Fibroblast of skin of back (primary cell): ENCODE results near the gene RETSAT.
A peak's percentile ranks its signal among the peaks of the same experiment; 100 is the strongest.
"Not testable (repeated sequence)": the region's sequence is repeated elsewhere in the genome, so short reads cannot be mapped to it uniquely, and the experiment has no call there.

Source experiments
- DNase-seq: peaks from one replicate; pipeline ENCODE4 v3.0.0-alpha.2; 2013

The RETSAT gene

DNA sequence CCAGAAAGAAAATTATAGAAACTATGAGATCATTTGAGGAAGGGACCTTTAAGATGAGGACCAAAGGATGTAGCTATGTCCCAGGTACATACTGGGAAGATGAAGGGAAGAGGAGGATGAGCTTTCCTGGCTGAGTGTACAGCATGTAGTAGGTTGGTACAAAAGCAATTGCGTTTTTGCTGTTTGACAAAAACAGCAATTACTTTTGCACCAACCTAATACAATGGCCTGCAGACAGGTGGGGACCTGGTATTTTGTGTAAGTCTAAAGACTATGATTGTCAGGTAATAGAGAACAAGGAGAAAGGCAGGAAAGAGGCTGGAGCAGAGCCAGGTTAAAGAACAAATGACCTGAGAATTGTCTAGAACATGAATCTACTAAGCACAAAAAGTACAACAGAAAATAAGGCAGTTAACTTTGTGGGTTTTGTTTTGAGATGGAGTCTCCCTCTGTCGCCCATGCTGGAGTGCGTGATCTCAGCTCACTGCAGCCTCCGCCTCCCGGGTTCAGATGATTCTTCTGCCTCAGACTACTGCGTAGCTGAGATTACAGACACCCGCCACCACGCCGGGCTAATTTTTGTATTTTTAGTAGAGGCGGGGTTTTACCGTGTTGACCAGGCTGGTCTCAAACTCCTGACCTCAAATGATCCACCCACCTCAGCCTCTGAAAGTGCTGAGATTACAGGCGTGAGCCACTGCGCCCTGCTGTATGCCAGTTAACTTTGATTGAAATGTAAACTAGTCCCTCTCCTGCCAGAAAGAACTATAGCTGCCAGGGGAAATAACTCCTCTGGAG lies 23.3 kb downstream of the RETSAT start:
- DNase-seq, result no peak

GRCh38 chr2:85329701-85330100 lies 24.6 kb downstream of the RETSAT start:
- not testable (repeated sequence) for DNase-seq

DNA sequence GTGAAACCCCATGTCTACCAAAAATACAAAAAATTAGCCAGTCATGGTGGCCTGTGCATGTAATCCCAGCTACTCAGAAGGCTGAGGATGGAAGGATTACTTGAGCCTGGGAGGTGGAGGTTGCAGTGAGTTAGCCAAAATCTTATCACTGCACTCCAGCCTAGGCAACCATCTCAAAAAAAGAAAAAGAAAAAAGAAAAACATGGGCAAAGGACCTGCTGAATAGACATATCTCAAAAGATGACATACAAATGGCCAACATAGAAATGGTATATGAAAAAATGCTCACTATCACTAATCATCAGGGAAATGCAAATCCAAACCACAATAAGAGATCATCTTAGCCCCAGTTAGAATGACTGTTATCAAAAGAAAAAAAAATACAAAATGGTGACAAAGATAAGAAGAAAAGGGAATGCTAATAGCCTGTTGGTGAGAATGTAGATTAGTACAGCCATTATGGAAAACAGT lies 25.1 kb downstream of the RETSAT start:
- no peak for DNase-seq

GRCh38 chr2:85327822-85328617 lies 26.3 kb downstream of the RETSAT start, which contains the start of gene TGOLN2:
Gene TGOLN2 (minus strand): TSS chr2:85327989. CDS start chr2:85327962, 27 bp downstream.
- peak; percentile 92 for DNase-seq

DNA sequence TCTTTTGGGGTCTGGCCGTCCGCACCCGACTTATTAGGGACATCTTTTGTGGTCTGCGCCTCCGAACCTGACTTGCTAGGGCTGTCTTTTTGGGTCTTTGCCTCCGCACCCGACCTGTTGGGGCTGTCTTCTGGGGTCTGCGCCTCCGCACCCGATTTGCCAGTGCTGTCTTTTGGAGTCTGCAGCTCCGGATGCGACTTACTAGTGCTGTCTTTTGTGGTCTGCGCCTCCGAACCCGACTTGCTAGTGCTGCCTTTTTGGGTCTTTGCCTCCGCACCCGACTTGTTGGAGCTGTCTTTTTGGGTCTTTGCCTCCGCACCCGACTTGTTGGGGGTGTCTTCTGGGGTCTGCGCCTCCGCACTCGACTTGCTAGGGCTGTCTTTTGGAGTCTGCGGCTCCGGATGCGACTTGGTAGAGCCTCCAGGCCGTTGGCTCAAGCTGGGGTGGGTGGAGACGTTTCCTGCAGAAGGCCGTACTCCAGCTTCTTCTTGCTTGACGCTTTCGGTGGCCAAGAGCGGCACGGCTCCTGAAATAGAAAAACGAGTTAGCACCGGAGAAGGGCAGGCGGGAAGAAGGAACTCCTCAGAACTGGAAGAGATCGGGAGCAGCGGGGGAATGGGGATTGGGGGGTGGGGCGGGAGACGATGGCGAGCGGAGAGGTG lies 27.0 kb downstream of the RETSAT start:
- peak; percentile 40 for DNase-seq

- DNase-seq, result no peak
These were observed 27.7 kb downstream of the RETSAT start for GRCh38 chr2:85326406-85327159.

- no peak for DNase-seq
These were observed 28.9 kb downstream of the RETSAT start for GRCh38 chr2:85325466-85325811.

GRCh38 chr2:85324639-85325465 lies 29.5 kb downstream of the RETSAT start:
- no peak for DNase-seq

- DNase-seq, result not testable (repeated sequence)
These were observed 30.4 kb downstream of the RETSAT start for GRCh38 chr2:85323988-85324367.

- DNase-seq, result no peak
These were observed 30.9 kb downstream of the RETSAT start for GRCh38 chr2:85323351-85323987.

DNA sequence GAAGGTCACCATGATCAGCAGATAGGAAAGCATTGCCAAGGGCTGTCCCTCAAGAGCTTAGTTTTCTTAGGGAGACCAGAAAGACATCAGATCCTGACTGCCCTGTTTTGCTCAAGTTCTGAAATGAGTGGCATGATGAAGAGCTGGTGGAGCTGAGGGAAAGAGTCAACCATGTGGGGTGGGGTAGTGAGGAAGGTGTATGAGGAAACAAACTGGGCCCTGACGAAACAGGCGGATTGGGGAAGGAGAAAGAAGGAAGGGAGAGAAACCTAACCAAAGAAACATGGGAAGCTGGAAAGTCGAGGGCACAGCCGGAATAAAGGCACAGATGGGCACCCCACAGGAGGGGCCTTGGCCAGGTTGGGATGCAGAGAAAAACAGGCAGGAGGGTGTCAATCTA lies 34.5 kb downstream of the RETSAT start:
- DNase-seq, result no peak

DNA sequence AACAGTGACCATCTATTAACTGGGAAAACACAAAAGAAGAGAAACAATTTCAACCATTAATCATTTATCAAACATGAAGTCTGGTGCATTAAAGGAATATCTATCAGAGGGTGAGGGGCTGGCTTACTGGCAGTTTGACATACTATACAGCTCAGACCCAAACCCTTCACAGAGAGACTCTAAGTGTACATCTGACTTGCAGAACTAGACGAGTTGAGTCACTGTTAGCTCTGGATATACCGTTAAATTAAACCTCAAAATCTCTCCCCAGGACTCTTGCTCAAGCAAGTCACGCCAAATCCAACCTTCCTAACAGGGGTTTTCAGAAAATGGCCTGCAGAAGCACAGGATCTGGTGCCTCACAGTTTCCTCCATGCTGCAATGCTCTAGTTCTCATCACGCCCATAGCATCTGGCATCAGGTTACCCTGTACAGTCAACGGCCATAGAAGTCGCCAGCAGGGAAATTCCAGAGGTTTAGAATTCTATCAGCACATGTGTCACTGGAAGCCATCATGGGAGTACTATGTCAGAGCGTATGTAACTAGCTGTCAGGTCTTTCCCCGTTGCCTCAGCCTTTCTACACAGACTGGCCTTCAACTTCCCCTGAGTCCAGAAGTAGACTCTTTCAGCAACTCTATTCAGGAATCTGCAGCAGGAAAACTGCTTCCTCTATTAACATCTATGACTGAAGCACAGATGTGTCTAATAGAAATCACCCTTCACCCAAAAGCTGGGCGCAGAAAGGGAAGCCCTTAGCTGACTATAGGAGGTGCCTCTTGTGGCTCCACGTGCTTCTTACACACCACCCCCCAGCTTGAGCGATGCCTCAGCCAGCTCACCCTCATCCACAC lies 35.9 kb downstream of the RETSAT start:
- peak; percentile 84 for DNase-seq

GRCh38 chr2:85315921-85316320 lies 38.4 kb downstream of the RETSAT start:
- DNase-seq, result not testable (repeated sequence)

DNA sequence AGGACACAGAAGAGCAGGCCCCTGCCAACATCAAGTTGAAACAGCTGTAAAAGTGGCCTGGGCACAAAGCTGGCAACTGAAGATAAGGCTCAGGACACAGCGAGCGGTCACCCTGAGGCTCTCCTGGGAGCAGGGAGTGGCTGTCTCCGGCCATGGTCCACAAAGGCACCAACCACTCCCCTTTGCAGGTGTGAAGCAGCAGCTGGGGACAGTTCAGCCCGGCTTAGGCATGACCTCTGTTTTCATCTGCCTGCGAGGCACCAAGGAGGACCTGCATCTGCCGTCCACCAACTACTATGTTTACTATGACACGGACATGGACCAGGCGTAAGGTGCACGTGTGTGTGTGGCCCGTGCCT lies 39.5 kb downstream of the RETSAT start:
- DNase-seq, result no peak

DNA sequence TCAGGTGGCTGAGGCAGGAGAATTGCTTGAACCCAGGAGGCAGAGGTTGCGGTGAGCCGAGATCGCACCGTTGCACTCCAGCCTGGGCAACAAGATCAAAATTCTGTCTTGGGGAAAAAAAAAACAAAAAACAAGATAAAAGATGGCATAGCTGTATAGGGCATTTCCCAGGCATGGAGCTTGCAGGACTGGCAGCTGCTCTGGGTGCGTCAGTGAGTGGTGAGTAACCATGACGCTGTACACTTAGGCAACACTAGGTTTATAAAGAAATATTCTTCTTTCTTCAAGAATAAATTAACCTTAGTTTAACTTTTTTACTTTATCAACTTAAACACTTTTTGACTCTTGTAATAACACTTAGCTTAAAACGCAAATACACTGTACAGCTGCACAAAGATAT lies 41.9 kb downstream of the RETSAT start:
- peak; percentile 27 for DNase-seq

DNA sequence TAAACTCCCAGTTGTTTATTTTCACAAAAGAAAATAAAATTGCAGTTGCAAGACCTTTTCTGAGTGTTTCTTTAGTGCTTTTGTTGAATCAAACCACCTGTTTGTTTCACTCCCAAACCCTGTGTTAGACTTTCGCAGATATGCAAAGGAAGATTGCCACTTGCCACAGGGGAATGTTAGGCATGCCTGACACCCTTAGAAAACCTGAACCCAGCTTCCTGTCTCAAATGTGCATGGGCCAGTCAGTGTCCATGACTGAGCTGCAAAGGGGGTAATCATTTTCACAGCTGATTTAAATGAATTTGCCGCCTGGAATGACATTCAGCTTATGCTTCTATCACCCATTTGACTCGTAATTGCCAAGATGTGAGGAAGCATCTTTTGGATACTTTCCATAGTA lies 44.0 kb downstream of the RETSAT start:
- DNase-seq, result no peak

GRCh38 chr2:85309699-85310321 lies 44.5 kb downstream of the RETSAT start:
- DNase-seq, result no peak

DNA sequence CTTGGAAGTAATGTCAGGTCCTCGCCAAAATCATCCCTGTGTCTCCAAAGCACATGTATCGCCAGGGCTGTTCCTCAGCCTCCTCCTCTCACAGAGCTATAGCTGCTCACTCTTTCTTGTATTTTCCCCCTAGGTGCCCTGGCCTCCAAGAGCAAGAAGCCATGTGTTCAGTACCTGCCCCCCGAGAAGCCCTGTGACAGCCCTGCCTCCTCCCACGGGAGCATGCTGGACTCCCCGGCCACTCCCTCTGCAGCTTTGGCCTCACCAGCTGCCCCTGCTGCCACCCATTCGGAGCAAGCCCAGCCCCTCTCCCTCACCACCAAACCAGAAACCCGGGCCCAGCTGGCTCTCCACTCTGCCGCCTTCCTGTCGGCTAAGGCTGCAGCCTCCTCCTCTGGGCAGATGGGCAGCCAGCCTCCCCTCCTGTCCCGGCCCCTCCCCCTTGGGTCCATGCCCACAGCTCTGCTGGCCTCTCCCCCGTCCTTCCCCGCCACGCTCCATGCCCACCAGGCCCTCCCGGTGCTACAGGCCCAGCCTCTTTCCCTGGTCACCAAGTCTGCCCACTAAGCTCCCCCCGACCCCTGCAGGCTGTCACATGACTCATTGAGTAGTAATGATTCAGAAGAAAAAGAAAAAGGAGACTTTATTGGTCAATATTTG lies 45.3 kb downstream of the RETSAT start:
- peak; percentile 29 for DNase-seq

DNA sequence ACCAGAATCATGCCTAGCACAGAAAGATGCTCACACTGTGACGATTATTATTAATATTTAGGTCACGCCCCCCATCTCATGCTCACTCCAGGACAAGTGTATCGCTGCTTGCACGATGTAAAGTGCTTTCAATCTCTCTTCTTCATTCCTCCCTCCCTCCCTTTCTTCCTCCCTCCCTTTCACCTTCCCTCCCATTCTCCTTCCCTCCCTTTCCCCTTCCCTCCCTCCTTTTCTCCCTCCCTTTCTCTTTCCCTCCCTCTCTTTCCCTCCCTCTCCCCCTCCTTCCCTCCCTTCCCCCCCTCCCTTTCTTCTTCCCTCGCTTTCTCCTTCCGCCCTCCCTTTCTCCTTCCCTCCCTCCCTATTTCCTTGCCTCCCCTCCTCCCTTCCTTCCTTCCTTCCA lies 46.1 kb downstream of the RETSAT start:
- DNase-seq, result no peak
